PC-9 (cell line): ENCODE results near the gene TRPV6. TPM values are rescaled to one million over a fixed set of nuclear protein-coding genes. Genes with fewer than 3 reads are reported as not detected.
A peak's percentile ranks its signal among the peaks of the same experiment; 100 is the strongest.

ENCODE experiments used
- BruUV-seq: library from RNA; stranded (reverse); fragments of 400-500 nt; replicated peaks from 2 replicates; lab custom pipeline; 2021; lab: Mats Ljungman, UMichigan
- CTCF ChIA-PET: fragments of 300-600 bp; sonication (Branson Sonifier 250); formaldehyde crosslinking; loops from one replicate; lab custom pipeline; 2022; ENCODE audit warnings: antibody characterized with exemption; lab: Charles Lee
- POLR2A ChIA-PET: fragments of 300-600 bp; sonication (Branson Sonifier 250); formaldehyde crosslinking; loops from one replicate; lab custom pipeline; 2022; ENCODE audit warnings: antibody characterized with exemption; ENCODE audit not compliant: unreplicated experiment; lab: Charles Lee
- DNase-seq, 2 experiments: peaks; one replicate each; pipeline versions ENCODE4 v3.0.0 to v3.0.0-alpha.2; 2015 to 2022; ENCODE audit warnings: mixed read lengths in 1 of 2
- H2AFZ ChIP-seq: fragments of 200-600 bp; sonication (generic); 2 replicates; pipeline ENCODE4 v1.8.1; 2017; ENCODE audit warnings: antibody characterized with exemption
- H3F3A ChIP-seq: fragments of 200-600 bp; sonication (generic); 2 replicates; pipeline ENCODE4 v1.8.1; 2017; ENCODE audit warnings: antibody characterized with exemption, mild to moderate bottlenecking, low read depth; ENCODE audit not compliant: insufficient read depth
- H3K27ac ChIP-seq: fragments of 200-600 bp; sonication (generic); 2 replicates; pipeline ENCODE4 v1.6.1; 2016; ENCODE audit warnings: mixed run types
- H3K27me3 ChIP-seq: fragments of 200-600 bp; sonication (generic); 2 replicates; pipeline ENCODE4 v1.6.1; 2016; ENCODE audit warnings: low read depth, mixed run types; ENCODE audit not compliant: insufficient read depth
- H3K36me3 ChIP-seq: fragments of 200-600 bp; sonication (generic); 2 replicates; pipeline ENCODE4 v1.6.1; 2016; ENCODE audit warnings: low read depth, mixed run types
- H3K4me1 ChIP-seq: fragments of 200-600 bp; sonication (generic); replicated peaks from 2 replicates; pipeline ENCODE4 v1.6.1; 2016; ENCODE audit warnings: mixed run types; ENCODE audit not compliant: insufficient read depth
- H3K4me2 ChIP-seq: fragments of 200-600 bp; sonication (generic); 2 replicates; pipeline ENCODE4 v1.6.1; 2017; ENCODE audit warnings: mixed run types
- H3K4me3 ChIP-seq: fragments of 200-600 bp; sonication (generic); 2 replicates; pipeline ENCODE4 v1.6.1; 2016; ENCODE audit warnings: mixed run types
- H3K79me2 ChIP-seq: fragments of 200-600 bp; sonication (generic); 2 replicates; pipeline ENCODE4 v1.6.1; 2017; ENCODE audit warnings: low read depth, mixed run types
- H3K9me2 ChIP-seq: fragments of 200-600 bp; sonication (generic); 2 replicates; pipeline ENCODE4 v1.8.1; 2017; ENCODE audit warnings: mild to moderate bottlenecking; ENCODE audit not compliant: insufficient read depth
- H3K9me3 ChIP-seq: fragments of 200-600 bp; sonication (generic); 2 replicates; pipeline ENCODE4 v1.8.1; 2016; ENCODE audit warnings: low read depth; ENCODE audit not compliant: insufficient read depth
- H4K20me1 ChIP-seq: fragments of 200-600 bp; sonication (generic); 2 replicates; pipeline ENCODE4 v1.8.1; 2017; ENCODE audit not compliant: insufficient read depth
- EZH2 ChIP-seq: fragments of 200-600 bp; sonication (generic); IDR thresholded peaks from 2 replicates; pipeline ENCODE4 v1.8.0; 2017; ENCODE audit warnings: antibody characterized with exemption, low read depth
- intact Hi-C: fragments of 100-400 bp; cut with micrococcal nuclease; formaldehyde crosslinking; loops from one replicate; pipeline ENCODE4 v1.10.0; 2022; ENCODE audit not compliant: unreplicated experiment
- total RNA-seq: library from RNA; stranded (reverse); gene quantifications from 2 replicates; pipeline ENCODE4 v1.2.3, GENCODE V29; 2021
- TF ChIP-seq, protein P1 (sequence below): fragments of 200-600 bp; sonication (generic); conservative IDR thresholded peaks from 2 replicates; pipeline ENCODE4 v1.6.1; 2017; ENCODE audit warnings: mixed run types, antibody characterized with exemption, mild to moderate bottlenecking, moderate library complexity

TRPV6 gene
- total RNA-seq, 1 experiment from 2014 or later, result 14.7 TPM

- Histone ChIP-seq H3K4me1 (no peaks in the 10 kb centered on the region), H4K20me1 (no peaks in the 10 kb centered on the region), H3K79me2 (no peaks in the 10 kb centered on the region), H3K9me3 (no peaks in the 10 kb centered on the region), H3K4me3 (no peak overlapping the region), H3F3A (no peaks in the 10 kb centered on the region), H3K36me3 (no peaks in the 10 kb centered on the region), H3K27ac (no peak overlapping the region), H3K9me2 (no peaks in the 10 kb centered on the region), H3K4me2 (no peak overlapping the region), H3K27me3 (no peaks in the 10 kb centered on the region), H2AFZ (no peak overlapping the region)
- intact Hi-C loops, result no loop called here
- TF ChIP-seq EZH2, result no peak
- TF ChIP-seq, protein P1, sequence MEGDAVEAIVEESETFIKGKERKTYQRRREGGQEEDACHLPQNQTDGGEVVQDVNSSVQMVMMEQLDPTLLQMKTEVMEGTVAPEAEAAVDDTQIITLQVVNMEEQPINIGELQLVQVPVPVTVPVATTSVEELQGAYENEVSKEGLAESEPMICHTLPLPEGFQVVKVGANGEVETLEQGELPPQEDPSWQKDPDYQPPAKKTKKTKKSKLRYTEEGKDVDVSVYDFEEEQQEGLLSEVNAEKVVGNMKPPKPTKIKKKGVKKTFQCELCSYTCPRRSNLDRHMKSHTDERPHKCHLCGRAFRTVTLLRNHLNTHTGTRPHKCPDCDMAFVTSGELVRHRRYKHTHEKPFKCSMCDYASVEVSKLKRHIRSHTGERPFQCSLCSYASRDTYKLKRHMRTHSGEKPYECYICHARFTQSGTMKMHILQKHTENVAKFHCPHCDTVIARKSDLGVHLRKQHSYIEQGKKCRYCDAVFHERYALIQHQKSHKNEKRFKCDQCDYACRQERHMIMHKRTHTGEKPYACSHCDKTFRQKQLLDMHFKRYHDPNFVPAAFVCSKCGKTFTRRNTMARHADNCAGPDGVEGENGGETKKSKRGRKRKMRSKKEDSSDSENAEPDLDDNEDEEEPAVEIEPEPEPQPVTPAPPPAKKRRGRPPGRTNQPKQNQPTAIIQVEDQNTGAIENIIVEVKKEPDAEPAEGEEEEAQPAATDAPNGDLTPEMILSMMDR, result no peak
- BruUV-seq, result no TSS peak
- no peak for DNase-seq
- CTCF ChIA-PET, result no interaction called here
- POLR2A ChIA-PET, result no interaction called here
Measured at GRCh38 chr7:142933092-142933475, 47.5 kb upstream of the TRPV6 start.

- no peak overlapping the region for H3K27ac ChIP-seq
- no peaks in the 10 kb centered on the region for H3F3A ChIP-seq
- no peak overlapping the region for H2AFZ ChIP-seq
- no peaks in the 10 kb centered on the region for H3K4me1 ChIP-seq
- H3K9me3 ChIP-seq, result no peaks in the 10 kb centered on the region
- no peaks in the 10 kb centered on the region for H3K27me3 ChIP-seq
- no peak overlapping the region for H3K4me2 ChIP-seq
- ChIA-PET CTCF (no interaction called here), POLR2A (no interaction called here)
- TF ChIP-seq, protein P1, result no peak
- TF ChIP-seq EZH2, result no peak
- no peak for DNase-seq
- H3K4me3 ChIP-seq, result no peak overlapping the region
- intact Hi-C loops, result no loop called here
- no TSS peak for BruUV-seq
- H4K20me1 ChIP-seq, result no peaks in the 10 kb centered on the region
- H3K9me2 ChIP-seq, result no peaks in the 10 kb centered on the region
- H3K36me3 ChIP-seq, result no peaks in the 10 kb centered on the region
- no peaks in the 10 kb centered on the region for H3K79me2 ChIP-seq
Measured at GRCh38 chr7:142932386-142933091, 47.0 kb upstream of the TRPV6 start.

- POLR2A ChIA-PET, result no interaction called here
- no peaks in the 10 kb centered on the region for H3K79me2 ChIP-seq
Measured at GRCh38 chr7:142930126-142930730, 44.7 kb upstream of the TRPV6 start.

More at GRCh38 chr7:142930126-142930730, 44.7 kb upstream of the TRPV6 start:
- Histone ChIP-seq H3K9me2 (no peaks in the 10 kb centered on the region), H3K27ac (no peak overlapping the region), H3K27me3 (no peaks in the 10 kb centered on the region), H3K4me3 (no peak overlapping the region), H3K4me1 (no peaks in the 10 kb centered on the region), H3K36me3 (no peaks in the 10 kb centered on the region), H3K9me3 (no peaks in the 10 kb centered on the region), H4K20me1 (no peaks in the 10 kb centered on the region), H2AFZ (no peak overlapping the region), H3F3A (no peaks in the 10 kb centered on the region), H3K4me2 (0 out of 2 replicates have a peak overlapping the region, but pooled peaks have one; percentile 18)
- no peak for DNase-seq
- intact Hi-C loops, result no loop called here
- TF ChIP-seq, protein P1, result no peak
- no peak for TF ChIP-seq EZH2
- CTCF ChIA-PET, result no interaction called here
- no TSS peak for BruUV-seq
